Right hindlimb (tissue), 1 donor: Measurements from ENCODE around the gene RNU6-1.

ENCODE experiments used
- DNase-seq: peaks from one replicate; pipeline ENCODE4 v3.0.0-alpha.2; 2018

The RNU6-1 gene

DNA sequence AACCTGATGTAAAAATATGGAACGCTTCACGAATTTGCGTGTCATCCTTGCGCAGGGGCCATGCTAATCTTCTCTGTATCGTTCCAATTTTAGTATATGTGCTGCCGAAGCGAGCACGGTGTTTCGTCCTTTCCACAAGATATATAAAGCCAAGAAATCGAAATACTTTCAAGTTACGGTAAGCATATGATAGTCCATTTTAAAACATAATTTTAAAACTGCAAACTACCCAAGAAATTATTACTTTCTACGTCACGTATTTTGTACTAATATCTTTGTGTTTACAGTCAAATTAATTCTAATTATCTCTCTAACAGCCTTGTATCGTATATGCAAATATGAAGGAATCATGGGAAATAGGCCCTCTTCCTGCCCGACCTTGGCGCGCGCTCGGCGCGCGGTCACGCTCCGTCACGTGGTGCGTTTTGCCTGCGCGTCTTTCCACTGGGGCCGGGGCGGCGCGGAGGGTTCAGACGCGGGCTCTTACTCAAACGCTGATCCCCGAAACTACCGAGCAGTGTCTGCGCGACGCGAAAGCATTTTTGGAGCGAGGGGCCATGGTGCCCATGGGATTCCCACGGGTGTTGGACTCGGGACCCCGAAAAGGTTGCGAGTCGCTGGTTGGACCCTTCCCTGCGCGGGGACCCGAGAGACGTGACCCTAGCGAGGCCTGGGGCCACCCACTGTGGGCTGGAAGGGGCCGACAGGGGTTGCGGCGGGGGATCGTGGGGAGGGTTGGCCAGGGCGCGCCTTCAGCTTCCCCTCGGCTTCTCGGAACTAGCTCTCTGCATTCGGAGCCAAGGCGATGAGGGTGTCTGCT, at the start of gene RNU6-1:
Gene RNU6-1 (minus strand): TSS at position 117 of the 820 bp plus-strand sequence.
- DNase-seq: peak; percentile 97

- no peak for DNase-seq
Observed at GRCh38 chr15:67887776-67888175, 47.9 kb upstream of the RNU6-1 start.

DNA sequence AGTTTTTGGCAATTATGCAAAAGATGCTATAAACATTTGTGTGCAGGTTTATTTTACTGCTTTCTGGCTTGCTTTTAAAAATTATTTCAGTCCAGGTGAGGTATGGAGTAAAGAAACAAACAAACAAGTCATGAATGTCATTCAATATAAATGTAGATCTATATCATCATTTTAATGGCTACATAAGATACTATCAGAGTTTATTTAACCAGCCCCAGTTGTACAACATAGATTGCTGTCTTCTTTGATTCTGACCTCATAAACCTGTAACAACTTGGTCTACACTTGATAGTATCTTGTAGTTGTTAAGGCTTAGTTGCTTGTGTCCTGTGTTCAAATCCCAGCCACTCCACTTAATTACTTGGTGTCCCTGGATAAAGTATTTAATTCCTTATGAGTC, 46.0 kb upstream of the RNU6-1 start:
- DNase-seq: no peak

DNA sequence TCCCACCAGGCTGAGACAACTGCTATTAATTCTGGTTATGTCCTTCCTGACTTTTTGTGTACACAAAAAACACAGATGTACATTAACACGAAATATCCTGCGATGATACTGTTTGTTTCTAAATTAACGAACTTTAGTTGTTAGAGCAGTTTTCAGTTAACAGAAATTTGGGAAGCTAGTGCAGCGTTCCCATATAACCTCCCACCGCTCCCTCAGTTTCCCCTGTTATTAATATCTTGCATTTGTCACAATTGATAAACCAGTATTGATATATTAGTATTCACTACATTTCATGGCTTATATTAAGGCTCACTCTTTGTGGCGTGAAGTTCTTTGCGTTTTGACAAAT, 45.3 kb upstream of the RNU6-1 start:
- DNase-seq: no peak

DNA sequence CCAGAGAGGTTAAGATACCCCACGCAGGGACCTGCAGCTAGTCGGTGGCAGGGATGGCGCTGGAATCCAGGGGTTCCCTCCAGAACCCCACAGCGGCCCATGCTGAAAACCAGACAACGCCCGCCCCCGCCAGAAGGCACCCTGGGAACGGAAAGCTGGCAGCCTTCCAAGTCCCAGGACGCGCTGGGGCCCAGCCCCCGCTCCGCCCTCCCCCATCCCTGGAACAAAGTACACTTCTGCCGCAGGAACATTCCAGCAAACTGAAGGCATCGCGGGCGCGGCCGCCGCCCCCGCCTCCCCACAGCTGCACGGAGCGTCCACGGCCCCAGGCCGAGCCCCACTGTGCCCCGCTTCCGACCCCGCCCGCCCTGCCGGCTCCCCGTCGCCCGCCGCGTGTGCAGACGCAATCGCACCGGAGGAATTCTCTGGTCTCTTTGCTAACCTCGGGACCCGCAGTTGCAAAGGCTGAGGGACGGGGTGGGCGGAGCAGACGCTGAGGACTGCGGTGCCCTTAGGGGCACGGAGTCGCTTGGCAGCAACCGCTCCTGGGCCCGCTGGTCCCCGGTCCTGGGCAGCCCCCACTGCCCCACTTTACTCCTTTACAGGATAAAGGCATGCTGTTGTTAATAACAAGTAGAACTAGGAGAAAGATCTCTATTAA, 44.8 kb upstream of the RNU6-1 start:
- DNase-seq: peak; percentile 85

DNA sequence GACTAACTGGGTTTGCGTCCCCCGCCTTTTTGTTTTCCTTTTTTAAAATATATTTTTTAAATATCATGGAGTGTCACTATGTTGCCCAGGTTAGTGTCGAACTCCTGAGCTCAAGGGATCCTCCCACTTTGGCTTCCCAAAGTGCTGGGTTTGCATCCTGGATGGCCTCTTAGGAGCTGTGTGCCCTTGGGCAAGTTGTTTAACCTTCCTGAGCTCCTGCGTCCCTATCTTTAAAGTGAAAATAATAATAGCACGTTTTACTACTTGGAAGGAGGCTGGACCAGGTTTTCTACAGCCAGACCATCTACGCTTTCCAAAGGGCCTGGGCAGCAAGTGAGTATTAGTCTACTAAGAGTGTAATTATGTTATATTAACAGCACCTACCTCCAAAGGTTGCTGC, 44.2 kb upstream of the RNU6-1 start:
- DNase-seq: no peak

DNA sequence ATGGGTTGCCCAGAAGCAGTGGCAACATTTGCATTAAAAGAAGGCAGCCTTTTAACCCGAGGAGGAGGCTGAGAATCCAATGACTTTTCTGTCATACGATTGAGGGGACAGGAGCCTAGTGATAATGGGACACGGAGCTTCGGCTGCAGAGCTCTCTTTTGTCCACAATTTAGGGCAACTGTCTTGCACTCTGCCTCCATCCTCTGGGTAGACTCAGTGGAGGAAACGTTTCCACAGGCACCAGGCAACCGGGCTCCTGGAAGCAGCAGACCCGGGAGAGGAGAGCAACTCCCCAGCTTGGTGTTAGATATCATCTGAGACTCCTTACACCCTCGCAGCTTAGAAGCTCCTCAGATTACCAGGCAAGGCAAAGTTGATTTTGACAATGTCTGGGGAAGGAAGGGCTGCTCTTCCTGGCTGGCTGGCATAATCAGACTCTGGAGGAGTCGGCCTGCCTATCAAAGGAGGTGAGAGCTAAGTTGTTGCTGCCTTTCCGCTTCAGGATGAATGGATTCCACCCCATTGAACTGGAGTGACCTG, 43.5 kb upstream of the RNU6-1 start:
- no peak for DNase-seq

GRCh38 chr15:67882487-67883233, 42.8 kb upstream of the RNU6-1 start:
- DNase-seq: no peak

GRCh38 chr15:67880651-67881182, 40.9 kb upstream of the RNU6-1 start:
- no peak for DNase-seq

- no peak for DNase-seq
Observed at GRCh38 chr15:67879440-67880129, 39.7 kb upstream of the RNU6-1 start.

GRCh38 chr15:67878712-67879206, 38.9 kb upstream of the RNU6-1 start:
- DNase-seq: no peak

DNA sequence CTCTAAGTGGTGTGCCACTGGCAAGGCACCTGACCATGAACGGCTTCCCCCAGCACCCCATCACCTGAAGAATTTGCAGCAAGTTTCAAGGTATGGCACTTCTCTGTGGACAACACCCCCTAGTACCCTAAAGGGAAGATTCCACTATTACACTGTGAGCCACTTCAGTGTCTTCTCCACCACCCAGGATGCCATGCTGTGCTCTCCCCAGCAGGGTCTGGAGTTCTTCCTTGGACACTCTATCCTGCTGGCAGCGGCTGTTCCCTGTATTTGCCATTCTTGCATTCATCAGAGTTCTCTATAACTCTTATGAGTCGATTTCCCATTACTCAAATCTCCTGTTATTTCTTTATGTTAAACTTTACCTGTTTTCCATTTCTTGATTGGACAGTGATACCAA, 33.9 kb upstream of the RNU6-1 start:
- DNase-seq: no peak

GRCh38 chr15:67870868-67871408, 31.1 kb upstream of the RNU6-1 start:
- DNase-seq: no peak

DNA sequence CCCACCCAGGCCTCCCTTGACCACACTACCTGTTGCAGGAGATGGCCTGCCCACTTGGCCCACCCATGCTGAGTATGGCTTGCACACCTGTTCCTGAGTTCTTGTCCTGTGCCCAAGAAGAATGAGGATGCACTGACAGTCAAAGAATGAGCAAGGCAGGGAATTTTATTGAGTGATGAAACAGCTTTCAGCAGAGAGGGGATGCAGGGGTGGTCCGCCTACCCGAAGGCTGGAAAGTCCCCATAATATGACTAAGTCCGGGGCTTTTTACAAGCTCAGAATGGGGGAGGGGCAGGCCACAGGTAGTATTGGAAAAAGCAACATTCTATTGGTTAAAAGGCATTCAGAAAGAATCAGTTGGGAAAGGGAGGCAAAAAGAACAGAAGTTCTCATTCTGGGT, 29.9 kb upstream of the RNU6-1 start:
- no peak for DNase-seq

- DNase-seq: no peak
Observed at GRCh38 chr15:67865766-67866165, 25.9 kb upstream of the RNU6-1 start.

DNA sequence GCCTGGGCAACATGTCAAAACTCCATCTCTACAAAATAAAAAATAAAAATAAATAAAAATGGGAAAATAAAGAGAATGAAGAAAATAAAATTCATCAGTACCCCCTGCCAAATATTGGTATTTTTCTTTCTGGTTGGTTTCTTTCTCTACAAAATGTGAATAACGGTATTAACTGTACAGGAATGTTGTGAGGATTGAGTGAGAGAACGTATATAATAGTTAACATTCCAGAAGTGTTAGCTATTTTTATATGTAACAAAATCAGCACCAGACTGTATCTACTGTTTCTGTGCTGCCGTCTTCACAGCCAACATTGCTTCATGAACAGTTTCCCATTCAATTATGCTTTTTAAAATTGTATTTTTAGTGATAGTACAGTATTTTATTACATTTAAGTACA, 25.5 kb upstream of the RNU6-1 start:
- DNase-seq: no peak

GRCh38 chr15:67863442-67863987, 23.7 kb upstream of the RNU6-1 start:
- DNase-seq: peak; percentile 87

DNA sequence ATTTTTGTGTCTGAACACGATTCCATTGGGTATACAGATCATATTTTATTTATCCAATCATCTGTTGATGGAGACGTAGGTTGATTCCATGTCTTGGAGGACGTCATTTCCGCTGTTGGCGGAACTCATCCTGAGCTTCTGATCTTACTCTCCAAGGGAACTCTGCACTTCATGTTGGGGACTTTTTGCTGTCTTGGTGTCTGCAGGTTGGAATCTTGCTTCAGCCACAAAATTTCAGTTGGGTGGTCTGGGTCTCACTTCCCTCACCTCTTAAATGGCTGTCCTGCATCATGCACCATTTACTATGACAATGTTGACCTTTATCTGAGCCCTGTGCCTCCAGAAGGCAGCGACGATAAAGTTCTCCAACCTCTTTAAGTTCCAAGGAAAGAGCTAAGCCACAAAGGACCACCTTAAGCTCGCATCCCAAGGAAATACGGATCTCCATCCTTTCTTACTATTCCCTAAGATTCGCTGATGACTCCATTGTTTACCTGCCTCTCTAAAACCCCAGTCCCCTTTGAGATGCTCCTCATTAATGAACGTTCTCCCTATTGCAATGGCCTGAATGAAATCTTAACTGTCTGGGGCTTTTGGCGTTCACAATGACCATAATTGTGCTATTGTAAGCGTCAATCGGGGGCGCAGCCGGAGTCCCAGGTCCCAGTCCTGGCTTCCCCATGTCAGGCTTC, 23.1 kb upstream of the RNU6-1 start:
- DNase-seq: no peak

DNA sequence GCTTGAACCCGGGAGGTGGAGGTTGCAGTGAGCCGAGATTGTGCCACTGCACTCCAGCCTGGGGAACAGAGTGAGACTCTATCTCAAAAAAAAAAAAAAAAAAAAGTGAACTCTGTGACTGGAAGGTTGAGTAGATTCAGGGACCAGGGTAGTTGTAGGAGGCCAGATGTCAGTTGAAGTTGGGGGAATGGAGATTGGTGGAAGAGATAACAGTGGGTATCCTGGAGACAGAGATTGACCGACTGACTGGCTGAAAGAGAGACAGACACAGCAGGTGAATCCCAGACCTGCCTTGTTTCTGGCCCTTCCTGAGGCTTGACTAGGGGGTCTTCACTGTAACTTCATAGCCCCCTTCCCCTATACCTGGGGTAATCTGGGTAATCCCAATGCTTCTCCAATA, 22.1 kb upstream of the RNU6-1 start:
- DNase-seq: no peak

- no peak for DNase-seq
Observed at GRCh38 chr15:67859331-67859946, 19.6 kb upstream of the RNU6-1 start.

DNA sequence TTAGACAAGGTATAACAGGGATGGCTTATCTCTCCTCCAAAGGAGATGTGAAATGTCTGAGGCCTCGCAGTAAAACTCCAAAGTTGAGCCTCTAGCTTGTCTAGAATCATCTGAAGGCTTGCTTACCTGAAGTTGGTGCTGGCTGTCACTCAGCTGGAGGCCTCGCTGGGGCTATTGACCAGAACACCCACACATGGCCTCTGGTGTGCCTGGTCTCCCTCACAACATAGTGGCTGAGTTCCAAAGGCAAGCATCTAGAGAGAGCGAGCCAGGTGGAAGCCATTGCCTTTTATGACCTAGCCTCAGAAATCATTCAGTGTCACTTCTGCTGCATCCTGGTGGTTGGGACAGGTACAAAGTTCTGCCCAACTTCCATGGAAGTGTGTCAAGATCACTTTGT, 17.4 kb upstream of the RNU6-1 start:
- DNase-seq: no peak
